Prostate gland (tissue), 2 donors: Measurements from ENCODE around the gene GPR107.

Experiments
- CTCF ChIP-seq, 4 experiments: fragments of 200-600 bp in 2 of 4; fragments of 450-650 bp in 2 of 4; sonication (generic) in 2 of 4; IDR thresholded peaks; 1 replicate in 3 of 4; 2 replicates in 1 of 4; pipeline ENCODE4 v1.5.1; 2016 to 2019; ENCODE audit warnings: antibody characterized with exemption in 4 of 4, mild to moderate bottlenecking in 2 of 4, moderate library complexity in 2 of 4
- POLR2A ChIP-seq: fragments of 450-650 bp; IDR thresholded peaks from one replicate; pipeline ENCODE4 v1.6.1; 2016; ENCODE audit warnings: antibody characterized with exemption, mild to moderate bottlenecking
- POLR2AphosphoS5 ChIP-seq: sonication (generic); formaldehyde crosslinking; IDR thresholded peaks from one replicate; pipeline ENCODE4 v1.6.1; 2017; ENCODE audit warnings: antibody characterized with exemption

- TF ChIP-seq POLR2A (no peak), CTCF (IDR thresholded peaks at IDR 0.05) (no peak), POLR2AphosphoS5 (no peak)
Observed at GRCh38 chr9:130139251-130139650, 85.5 kb downstream of the GPR107 start.
